COLO668 (cell line): ENCODE measurements around the gene RNF212.

Source experiments
- DNase-seq: peaks from one replicate; lab custom pipeline; 2025; ENCODE audit not compliant: unreplicated experiment; lab: John Stamatoyannopoulos, UW

The RNF212 gene

GRCh38 chr4:1116838-1117237 is 3.5 kb upstream of the RNF212 start:
- DNase-seq: no peak

- no peak for DNase-seq
Observed at GRCh38 chr4:1115528-1116293, 2.3 kb upstream of the RNF212 start.

GRCh38 chr4:1112821-1113182 is 562 bp downstream of the RNF212 start:
- no peak for DNase-seq

GRCh38 chr4:1112174-1112820 is 1.1 kb downstream of the RNF212 start:
- no peak for DNase-seq

- DNase-seq: no peak
Observed at GRCh38 chr4:1111259-1111809, 2.0 kb downstream of the RNF212 start.

- no peak for DNase-seq
Observed at GRCh38 chr4:1109898-1110506, 3.4 kb downstream of the RNF212 start.

- no peak for DNase-seq
Observed at GRCh38 chr4:1109333-1109732, 4.0 kb downstream of the RNF212 start.

- no peak for DNase-seq
Observed at GRCh38 chr4:1105662-1106061, 7.7 kb downstream of the RNF212 start.

GRCh38 chr4:1105067-1105466 is 8.3 kb downstream of the RNF212 start:
- no peak for DNase-seq

- DNase-seq: no peak
Observed at GRCh38 chr4:1104647-1105046, 8.7 kb downstream of the RNF212 start.

- no peak for DNase-seq
Observed at GRCh38 chr4:1099684-1100335, 13.6 kb downstream of the RNF212 start.

GRCh38 chr4:1099270-1099669 is 14.1 kb downstream of the RNF212 start:
- DNase-seq: no peak

GRCh38 chr4:1098311-1098925 is 14.9 kb downstream of the RNF212 start:
- no peak for DNase-seq

GRCh38 chr4:1097553-1097952 is 15.8 kb downstream of the RNF212 start:
- DNase-seq: no peak

- no peak for DNase-seq
Observed at GRCh38 chr4:1096841-1097240, 16.5 kb downstream of the RNF212 start.

GRCh38 chr4:1094336-1094690 is 19.1 kb downstream of the RNF212 start:
- DNase-seq: no peak

- no peak for DNase-seq
Observed at GRCh38 chr4:1093391-1094335, 19.7 kb downstream of the RNF212 start.

- no peak for DNase-seq
Observed at GRCh38 chr4:1092983-1093361, 20.4 kb downstream of the RNF212 start.

- DNase-seq: no peak
Observed at GRCh38 chr4:1092026-1092982, 21.1 kb downstream of the RNF212 start.
